ENCODE data around the gene SLC25A1.

GRCh38 chr22:19184276-19184997, 5.9 kb upstream of the SLC25A1 start:
- TF ChIP-seq CTCF (IDR thresholded peaks at IDR 0.05) (no peak), ZFX (IDR thresholded peaks at IDR 0.05; ENCODE audit: borderline replicate concordance) (no peak)
